AML-193 (cell line): ENCODE measurements around the gene ERC1.
"Not testable (repeated sequence)": the region's sequence is repeated elsewhere in the genome, so short reads cannot be mapped to it uniquely, and the experiment has no call there.

Experiments used
- DNase-seq, 2 experiments: peaks; one replicate each; lab custom pipeline; 2025; lab: John Stamatoyannopoulos, UW

The ERC1 gene

DNA sequence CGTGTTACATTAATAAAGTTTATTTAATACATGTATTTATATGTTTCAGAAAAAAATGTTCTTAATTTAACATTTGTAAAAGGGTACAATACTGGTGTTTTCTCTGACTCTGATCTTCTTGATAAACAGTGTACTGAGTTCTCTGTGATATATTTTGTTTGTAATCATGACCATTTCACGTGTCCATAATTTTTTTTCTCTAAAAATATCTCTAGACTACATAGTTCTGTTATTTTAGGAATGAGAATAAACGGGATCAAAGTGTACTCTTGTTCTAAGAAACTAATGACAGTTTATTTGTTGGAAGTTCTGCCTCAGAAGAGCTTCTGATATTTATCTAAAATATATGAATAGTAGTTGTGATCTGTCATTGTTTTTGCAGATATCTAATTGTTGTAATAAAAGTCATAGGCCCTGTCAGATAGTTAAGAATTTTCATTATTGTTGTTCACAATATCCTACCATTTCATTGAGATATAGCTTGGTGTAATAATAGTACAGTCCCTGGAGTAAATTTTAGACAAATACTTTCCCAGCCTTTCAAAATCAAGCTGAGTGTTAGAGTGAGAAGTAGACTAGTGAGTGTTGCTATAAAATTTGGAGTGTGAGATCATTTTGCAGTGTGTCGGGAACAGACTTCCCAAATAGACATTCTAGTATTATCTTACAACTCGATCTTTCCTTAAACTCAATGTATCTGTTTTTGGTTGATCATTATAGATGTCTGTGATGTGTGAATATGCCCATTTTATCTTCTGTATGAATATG is 86.2 kb downstream of the ERC1 start:
- DNase-seq, result no peak

DNA sequence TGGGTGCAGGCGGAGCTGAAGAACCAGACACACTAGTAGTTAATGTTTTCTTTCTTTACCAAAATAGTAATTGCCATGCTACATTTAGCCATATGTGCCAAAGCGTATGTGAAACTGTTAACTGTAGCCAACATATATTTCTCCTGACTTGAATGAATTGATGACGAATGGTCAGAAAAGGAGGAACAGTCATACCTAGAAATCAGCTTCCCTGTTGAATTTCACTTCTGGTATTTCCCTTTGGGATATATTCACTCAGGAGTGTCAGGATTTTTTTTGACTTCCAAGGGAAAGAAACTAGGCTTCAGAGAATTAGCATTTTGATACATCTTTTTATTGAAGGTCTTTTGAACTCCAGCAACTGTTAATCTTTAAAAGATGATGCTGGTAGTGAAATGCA is 87.0 kb downstream of the ERC1 start:
- no peak for DNase-seq

GRCh38 chr12:1080520-1081223 is 89.6 kb downstream of the ERC1 start:
- no peak for DNase-seq

GRCh38 chr12:1083151-1083888 is 92.3 kb downstream of the ERC1 start:
- DNase-seq, result no peak

- DNase-seq, result peak in 1 of 2 experiments; percentile 16
Observed at GRCh38 chr12:1083889-1084262, 92.9 kb downstream of the ERC1 start.

GRCh38 chr12:1091350-1091749 is 100.3 kb downstream of the ERC1 start:
- no peak for DNase-seq

DNA sequence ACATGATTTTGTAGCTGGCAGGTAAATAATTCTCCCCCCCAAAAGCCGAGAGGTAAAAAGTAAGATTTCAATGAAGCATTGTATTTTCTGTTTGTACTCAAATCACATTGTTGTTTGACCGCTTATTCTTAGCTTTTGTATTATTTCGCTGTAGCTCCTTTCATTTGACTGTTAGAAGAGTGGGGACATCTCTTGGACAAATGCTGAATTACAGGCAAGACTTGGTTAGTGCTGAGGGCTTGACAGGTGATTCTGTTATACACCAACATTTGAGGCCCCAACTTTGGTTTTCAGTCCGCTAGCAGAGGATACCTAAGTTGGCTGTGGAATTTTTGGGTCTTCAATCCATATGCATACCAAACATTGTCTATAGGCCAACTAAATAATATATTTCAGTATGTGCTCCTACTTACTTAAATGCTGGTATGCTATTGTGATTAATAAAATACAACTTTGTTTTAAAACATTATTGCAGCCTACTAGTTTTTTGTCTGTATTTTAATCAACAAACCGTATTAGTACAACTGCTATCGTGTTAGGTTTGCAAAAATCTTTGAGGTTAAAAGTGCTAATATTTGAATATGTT is 102.2 kb downstream of the ERC1 start:
- DNase-seq, result peak; percentile 63 to 80

DNA sequence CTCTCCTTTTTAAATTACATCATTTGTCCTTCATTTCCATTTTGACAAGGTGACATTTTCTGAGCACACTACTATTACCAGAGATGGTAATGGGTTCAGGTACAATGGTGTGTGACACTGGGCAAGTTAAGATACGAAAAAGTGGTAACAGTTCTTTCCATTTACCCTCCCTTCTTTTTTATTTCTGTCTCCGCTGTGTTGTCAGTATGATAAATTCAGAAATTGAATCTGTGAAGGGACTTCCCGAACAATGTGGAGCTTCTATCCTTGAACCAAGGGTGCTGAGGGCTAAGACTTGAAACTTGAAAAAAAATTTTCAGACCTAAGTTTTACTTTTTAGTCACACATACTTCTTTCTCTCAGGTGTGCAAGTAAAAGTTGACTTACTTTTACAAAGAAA is 103.7 kb downstream of the ERC1 start:
- no peak for DNase-seq

DNA sequence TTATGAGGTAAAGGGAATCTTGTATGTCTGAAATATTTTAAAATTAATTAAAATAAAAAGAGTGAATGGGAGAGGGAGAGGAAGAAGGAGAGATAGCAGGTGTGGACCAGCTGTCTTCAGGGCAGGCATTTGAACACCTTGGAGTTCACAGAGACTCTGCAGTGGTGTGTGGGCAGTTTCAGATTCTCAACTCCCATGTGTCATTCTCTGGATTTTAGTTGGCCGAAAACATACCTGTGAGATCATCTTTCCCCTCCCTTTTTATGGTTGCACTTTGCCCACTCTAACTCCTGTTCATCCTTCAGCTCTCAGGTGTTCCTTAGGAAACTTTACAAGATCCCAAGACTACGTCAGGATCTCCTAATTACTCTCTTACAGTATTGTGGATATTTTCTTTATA is 108.1 kb downstream of the ERC1 start:
- no peak for DNase-seq

DNA sequence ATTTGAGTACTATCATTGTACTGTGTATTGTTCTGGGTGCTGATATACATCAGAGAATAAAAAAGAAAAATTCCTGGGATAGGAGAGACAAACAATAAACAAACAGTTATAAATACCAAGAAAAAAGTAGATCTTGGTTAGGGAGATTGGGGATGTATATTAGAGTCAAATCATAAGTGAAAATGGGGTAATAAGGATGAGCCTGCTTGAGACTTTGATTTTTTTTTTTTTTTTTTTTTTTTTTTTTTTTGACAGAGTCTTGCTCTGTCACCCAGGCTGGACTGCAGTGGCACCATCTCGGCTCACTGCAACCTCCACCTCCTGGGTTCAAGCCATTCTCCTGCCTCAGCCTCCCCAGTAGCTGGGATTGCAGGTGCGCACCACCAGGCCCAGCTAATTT is 108.6 kb downstream of the ERC1 start:
- not testable (repeated sequence) for DNase-seq

DNA sequence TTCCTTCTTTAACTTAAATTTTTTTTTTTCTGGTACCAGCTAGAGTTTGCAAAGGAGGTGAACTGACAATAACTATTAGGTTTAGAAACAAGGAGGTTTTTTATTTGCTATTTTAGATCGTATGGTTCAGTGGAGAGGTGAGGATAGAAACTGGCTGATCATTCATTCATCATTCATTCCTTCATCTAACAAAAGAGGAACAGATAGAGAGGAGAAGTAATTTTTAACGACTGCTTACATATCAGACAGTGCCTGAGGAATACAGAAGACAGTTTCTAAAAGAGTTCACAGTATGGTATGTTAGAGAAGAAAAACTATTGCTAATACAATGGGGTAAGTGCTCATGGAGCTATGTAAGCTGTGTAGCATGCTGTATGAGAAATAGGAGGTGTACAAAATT is 111.1 kb downstream of the ERC1 start:
- DNase-seq, result no peak

DNA sequence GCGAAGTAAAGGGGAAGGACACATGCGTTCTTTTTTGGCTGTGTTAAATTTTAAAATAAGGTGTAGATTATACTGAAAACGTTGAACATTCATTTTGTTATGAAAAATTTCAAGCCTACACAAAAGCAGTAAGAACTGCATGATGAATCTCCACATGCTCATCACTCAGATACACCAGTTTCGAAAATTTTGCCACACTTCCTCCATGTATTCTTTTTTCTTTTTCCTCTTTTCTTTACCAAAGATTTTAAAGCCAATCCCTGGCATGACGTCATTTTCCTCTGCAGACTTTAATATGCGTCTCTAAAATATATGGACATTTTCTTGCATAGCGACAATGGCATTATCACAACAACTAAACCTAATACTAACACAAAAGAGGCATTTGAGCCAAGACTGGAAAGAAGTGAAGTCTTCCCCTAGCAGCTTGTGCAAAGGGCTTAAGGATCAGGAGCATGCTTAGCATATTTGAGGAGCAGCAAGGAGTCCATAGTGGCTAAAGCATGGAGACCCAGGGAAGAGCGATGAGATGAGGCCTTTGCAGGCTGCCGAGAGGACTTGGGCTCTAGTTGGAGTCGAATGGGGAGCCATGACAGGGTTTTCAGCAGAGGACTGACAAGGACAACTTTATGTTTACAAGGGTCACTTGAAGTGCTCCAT is 111.9 kb downstream of the ERC1 start:
- no peak for DNase-seq

DNA sequence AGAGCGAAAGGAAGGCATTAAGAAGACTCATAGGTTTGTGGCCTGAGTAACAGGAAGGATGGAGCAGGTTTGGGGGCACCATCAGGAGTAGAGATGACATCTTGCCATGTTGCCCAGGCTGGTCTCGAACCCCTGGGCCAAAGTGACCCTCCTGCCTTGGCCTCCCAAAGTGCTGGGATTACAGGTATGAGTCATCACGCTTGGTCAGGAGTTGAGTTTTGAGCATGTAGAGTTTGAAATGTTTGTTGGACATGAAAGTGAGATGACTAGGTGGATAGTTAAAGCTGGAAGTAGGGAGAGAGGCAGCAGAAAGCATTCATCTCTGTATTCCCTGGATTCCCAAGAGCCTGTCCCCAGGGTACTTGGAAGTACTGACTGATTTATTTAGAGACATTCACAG is 112.6 kb downstream of the ERC1 start:
- no peak for DNase-seq

DNA sequence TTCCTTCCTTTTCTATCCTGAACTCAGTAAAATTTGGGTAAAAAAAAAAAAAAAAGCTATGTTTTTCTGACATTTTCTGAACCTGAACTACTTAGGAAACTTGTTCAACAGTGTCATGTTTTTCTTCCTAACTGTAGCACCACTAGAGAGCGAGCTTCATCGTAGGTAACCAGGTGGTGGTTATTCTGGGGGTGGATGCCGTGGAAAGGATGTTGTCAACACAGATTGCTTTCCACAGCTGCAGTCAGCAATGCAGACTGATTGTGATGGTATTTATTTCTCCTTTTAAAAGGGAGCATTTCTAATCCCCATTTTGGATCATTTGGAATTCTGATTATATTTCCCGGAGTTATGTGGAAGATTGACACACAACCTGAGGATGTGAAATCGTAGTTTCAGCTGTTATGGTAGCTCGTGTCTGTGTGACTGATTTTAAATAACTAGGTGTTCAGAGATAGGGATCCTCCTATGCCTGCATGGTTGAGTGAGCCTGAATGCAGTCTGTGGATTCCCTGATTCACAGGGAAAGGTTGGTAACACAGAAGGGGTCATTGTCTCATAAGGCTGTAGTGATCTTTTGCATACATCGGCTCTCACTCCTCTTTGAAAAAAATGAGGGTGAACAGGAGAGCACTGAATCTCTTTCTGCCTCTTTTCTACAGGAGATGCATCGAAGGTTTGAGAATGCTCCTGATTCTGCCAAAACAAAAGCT is 113.2 kb downstream of the ERC1 start:
- DNase-seq, result no peak

DNA sequence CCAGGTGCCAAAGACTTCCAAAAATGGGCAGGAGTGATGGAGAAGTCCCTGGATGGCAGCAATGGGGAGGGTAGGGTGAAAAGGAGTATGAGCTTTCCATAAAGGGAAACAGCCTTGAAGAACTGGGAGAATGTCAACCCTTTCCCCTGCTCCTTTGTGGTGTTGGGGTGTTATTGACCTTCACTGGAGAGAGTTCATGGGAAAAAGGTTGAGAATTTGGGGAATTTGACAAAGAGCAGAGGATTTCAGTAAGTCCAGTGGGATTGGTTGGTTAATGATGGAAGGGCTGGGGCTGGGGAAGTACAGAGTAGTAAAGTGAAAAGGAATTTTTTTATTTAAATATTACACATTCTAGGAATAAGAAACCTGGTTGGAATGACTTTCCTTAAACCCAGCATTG is 116.6 kb downstream of the ERC1 start:
- DNase-seq, result no peak

GRCh38 chr12:1108276-1108675 is 117.3 kb downstream of the ERC1 start:
- no peak for DNase-seq

GRCh38 chr12:1115484-1116231 is 124.6 kb downstream of the ERC1 start:
- no peak for DNase-seq

DNA sequence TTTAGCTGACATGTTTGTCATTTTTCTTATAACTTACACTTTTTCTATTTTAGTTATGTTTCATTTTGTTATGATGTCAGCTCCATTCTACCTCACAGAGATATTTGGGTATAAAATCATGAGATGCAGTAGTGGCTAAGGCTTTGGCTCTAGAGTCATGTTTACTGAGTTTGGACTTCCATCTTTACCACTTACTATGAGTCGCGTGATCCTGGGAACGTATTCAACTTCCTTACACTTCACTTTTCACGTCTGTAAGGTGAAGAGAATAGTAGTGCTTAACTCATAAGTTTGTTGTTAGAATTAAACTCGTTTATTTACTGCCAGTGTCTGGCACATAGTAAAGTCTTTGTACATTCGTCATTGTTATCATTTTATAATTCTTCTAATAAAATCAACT is 126.3 kb downstream of the ERC1 start:
- no peak for DNase-seq

DNA sequence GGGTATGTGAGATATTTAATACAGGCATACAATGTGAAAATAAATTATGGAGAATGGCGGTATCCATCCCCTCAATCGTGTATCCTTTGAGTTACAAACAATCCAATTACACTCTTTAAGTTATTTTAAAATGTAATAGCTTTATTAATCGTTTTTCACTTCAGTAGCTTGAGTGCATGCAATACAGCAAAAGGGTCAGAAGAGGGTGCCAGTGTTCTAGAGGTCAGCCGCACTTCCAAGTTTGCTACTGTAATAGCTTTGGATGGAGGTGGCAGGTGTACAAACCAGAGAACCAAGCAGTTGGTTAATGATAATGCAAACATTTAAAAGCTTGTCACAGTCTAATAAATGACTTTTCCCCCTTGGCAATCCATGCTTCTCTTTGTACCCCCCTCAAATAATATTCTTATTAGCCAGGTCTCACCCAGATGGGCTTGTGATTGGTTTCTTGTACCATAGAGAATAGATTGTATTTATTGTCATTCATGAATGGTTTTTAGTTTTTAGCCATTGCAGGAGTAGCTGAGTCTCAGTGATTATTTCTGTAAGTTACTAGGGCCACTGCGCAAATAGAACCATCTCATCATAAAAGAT is 127.0 kb downstream of the ERC1 start:
- DNase-seq, result peak; percentile 58 to 76

DNA sequence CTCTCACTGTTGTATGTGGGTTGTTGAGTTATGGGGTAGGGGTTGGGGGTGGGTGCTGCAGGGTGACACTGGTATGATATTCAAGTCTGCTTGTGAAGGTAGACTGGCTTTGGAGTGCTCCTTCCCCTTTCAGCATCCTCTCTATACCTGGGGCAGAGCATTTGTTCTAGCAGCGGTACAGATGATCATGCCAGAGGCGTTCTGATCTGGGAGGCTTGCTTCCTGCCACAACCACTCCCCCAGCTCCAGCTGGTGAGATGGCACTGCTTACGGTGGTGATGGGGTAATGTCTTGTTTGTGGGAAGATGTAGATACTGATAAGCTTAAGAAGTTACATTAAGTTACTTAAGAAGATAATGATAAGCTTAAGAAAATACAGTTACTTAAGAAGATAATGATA is 131.8 kb downstream of the ERC1 start:
- DNase-seq, result peak; percentile 20 to 28
